Suprapubic skin (tissue), 4 donors: ENCODE measurements around the gene CNNM2. TPM values are rescaled to one million over a fixed set of nuclear protein-coding genes. Genes with fewer than 3 reads are reported as not detected.
"Not testable (repeated sequence)": the region's sequence is repeated elsewhere in the genome, so short reads cannot be mapped to it uniquely, and the experiment has no call there.

ENCODE experiments used
- DNase-seq, 2 donors: peaks; one replicate each; pipeline ENCODE4 v3.0.0-alpha.2; 2019; ENCODE audit warnings: low spot score in 2 of 2
- H3K27ac ChIP-seq: fragments of 200-600 bp; sonication (generic); one replicate; pipeline ENCODE4 v1.5.1; 2019
- H3K27me3 ChIP-seq: fragments of 200-600 bp; sonication (generic); one replicate; pipeline ENCODE4 v1.5.1; 2019
- H3K36me3 ChIP-seq: fragments of 200-600 bp; sonication (generic); one replicate; pipeline ENCODE4 v1.5.1; 2019
- H3K4me1 ChIP-seq: fragments of 200-600 bp; sonication (generic); one replicate; pipeline ENCODE4 v1.5.1; 2019
- H3K4me3 ChIP-seq: fragments of 200-600 bp; sonication (generic); one replicate; pipeline ENCODE4 v1.5.1; 2019; ENCODE audit warnings: mild to moderate bottlenecking
- H3K9me3 ChIP-seq: fragments of 200-600 bp; sonication (generic); one replicate; pipeline ENCODE4 v1.5.1; 2019
- EP300 ChIP-seq: sonication (generic); formaldehyde crosslinking; IDR thresholded peaks from one replicate; pipeline ENCODE4 v1.6.1; 2017; ENCODE audit warnings: antibody characterized with exemption
- POLR2A ChIP-seq, 2 donors: fragments of 450-650 bp; IDR thresholded peaks; one replicate each; pipeline ENCODE4 v1.6.1; 2017; ENCODE audit warnings: antibody characterized with exemption in 2 of 2, mild to moderate bottlenecking in 2 of 2, moderate library complexity in 2 of 2
- POLR2AphosphoS5 ChIP-seq, 3 donors: sonication (generic); formaldehyde crosslinking; IDR thresholded peaks; one replicate each; pipeline ENCODE4 v1.6.1; 2017; ENCODE audit warnings: antibody characterized with exemption in 3 of 3
- WGBS: methylation state at CpG from one replicate; pipeline ENCODE4 v1.1.5; 2018; 5-methylcytosine and 5-hydroxymethylcytosine counted together
- total RNA-seq, 4 donors: library from RNA; depleted of rRNA; stranded (reverse); fragments of >200 nt; gene quantifications; one replicate each; pipeline ENCODE4 v1.1.0, GENCODE V29; 2016
- TF ChIP-seq, protein P1 (sequence below), 2 donors: fragments of 200-600 bp in 1 of 2; fragments of 450-650 bp in 1 of 2; sonication (generic) in 1 of 2; IDR thresholded peaks; one replicate each; pipeline ENCODE4 v1.5.1; 2016 to 2019; ENCODE audit warnings: antibody characterized with exemption in 2 of 2, mild to moderate bottlenecking in 1 of 2, moderate library complexity in 1 of 2

Gene CNNM2
- total RNA-seq, 4 donors from 2014 or later, result 8.7 to 16.9 (median 12.9) TPM

DNA sequence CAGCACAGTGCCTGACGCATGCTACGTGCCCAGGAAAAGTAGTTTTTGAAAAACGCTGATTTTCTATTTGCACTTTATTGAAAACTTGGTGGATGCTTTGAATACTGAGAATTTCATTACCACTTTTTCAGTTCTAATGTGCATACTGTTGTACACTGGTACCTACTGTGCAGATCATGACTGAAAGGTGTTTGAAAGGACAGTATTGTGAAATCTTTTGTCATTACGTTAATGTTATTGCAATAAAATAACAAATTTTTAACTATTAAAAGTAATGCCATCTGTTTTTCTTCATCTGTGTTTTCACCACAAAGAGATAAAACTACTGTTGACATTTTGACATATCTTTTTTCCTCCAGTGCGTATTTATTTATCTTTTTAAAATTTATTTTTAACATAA, 42.1 kb downstream of the CNNM2 start:
- 95% methylated on average over 5 of the region's 5 CpGs for WGBS
- Histone ChIP-seq H3K27me3 (no peaks in the 10 kb centered on the region), H3K4me3 (no peak overlapping the region), H3K4me1 (no peaks in the 10 kb centered on the region), H3K27ac (no peak overlapping the region), H3K9me3 (no peaks in the 10 kb centered on the region), H3K36me3 (no peaks in the 10 kb centered on the region)
- TF ChIP-seq EP300, result no peak
- TF ChIP-seq POLR2AphosphoS5 (IDR thresholded peaks at IDR 0.05), result no peak
- TF ChIP-seq, protein P1, sequence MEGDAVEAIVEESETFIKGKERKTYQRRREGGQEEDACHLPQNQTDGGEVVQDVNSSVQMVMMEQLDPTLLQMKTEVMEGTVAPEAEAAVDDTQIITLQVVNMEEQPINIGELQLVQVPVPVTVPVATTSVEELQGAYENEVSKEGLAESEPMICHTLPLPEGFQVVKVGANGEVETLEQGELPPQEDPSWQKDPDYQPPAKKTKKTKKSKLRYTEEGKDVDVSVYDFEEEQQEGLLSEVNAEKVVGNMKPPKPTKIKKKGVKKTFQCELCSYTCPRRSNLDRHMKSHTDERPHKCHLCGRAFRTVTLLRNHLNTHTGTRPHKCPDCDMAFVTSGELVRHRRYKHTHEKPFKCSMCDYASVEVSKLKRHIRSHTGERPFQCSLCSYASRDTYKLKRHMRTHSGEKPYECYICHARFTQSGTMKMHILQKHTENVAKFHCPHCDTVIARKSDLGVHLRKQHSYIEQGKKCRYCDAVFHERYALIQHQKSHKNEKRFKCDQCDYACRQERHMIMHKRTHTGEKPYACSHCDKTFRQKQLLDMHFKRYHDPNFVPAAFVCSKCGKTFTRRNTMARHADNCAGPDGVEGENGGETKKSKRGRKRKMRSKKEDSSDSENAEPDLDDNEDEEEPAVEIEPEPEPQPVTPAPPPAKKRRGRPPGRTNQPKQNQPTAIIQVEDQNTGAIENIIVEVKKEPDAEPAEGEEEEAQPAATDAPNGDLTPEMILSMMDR (IDR thresholded peaks at IDR 0.05), result no peak
- no peak for TF ChIP-seq POLR2A (IDR thresholded peaks at IDR 0.05)
- DNase-seq, result no peak

DNA sequence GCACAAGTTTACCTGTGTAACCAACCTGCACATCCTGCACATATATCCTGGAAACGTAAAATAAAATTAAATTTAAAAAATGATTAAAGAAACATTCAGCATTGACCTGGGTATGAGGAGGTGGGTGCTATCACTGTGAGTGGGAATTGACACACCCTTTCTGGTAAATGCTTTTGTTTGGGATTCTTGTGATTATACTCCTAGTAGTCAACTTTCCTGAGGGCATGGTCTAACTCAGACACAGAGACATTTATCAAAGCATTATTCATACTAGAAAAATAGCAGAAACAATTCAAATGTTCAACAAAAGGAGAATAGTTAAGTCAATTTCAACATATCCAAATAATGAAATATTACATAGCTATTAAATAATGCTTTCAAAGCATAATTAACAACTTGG, 44.2 kb downstream of the CNNM2 start:
- H3K4me3 ChIP-seq, result no peak overlapping the region
- H3K9me3 ChIP-seq, result no peaks in the 10 kb centered on the region
- no peaks in the 10 kb centered on the region for H3K4me1 ChIP-seq
- no peak for TF ChIP-seq POLR2AphosphoS5 (IDR thresholded peaks at IDR 0.05)
- no peak for TF ChIP-seq POLR2A (IDR thresholded peaks at IDR 0.05)
- TF ChIP-seq, protein P1 (IDR thresholded peaks at IDR 0.05), result no peak
- TF ChIP-seq EP300, result no peak
- H3K36me3 ChIP-seq, result no peaks in the 10 kb centered on the region
- 87% methylated on average over 1 of the region's 1 CpG for WGBS
- no peak overlapping the region for H3K27ac ChIP-seq
- no peak for DNase-seq
- no peaks in the 10 kb centered on the region for H3K27me3 ChIP-seq

DNA sequence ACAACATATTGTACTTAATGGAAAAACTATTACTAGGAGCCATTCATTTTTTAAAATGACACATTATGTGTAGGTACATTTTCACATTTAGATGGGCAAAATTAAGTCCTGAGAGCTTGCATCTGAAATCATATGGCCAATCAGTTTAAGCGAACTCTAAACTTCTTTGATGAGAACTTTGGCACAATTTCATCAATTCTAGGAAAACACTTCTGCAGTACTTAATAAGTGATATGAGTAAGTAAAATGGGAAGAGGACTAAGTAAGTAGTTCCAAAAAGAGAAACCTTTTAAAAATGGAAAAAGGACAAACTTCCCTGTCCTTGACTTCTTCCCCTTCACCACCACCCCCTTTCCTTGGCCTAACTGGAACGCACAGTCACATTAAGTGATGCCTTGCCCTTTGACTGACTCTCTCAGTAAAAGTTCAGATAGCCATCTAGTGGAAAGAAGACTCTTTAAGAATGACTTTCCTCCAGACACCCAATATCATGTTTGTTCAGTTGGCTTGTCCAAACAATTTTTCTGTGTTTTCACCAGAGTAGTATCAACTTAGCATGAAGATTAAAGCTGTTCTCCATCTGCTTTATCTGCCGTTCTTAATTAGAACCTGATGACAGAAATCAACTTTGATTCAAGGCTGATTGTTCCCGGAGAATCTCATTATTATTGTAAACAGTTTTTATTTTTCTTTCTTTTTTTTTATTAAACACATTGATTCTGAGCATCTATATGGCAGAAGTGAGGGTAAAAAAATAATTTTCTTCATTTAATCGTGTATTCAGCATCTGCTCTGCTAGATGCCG, 45.1 kb downstream of the CNNM2 start:
- DNase-seq, result no peak
- Histone ChIP-seq H3K27me3 (no peaks in the 10 kb centered on the region), H3K4me1 (no peaks in the 10 kb centered on the region), H3K36me3 (no peaks in the 10 kb centered on the region), H3K4me3 (no peak overlapping the region), H3K27ac (no peak overlapping the region), H3K9me3 (no peaks in the 10 kb centered on the region)
- 66% methylated on average over 6 of the region's 6 CpGs for WGBS
- TF ChIP-seq POLR2AphosphoS5 (IDR thresholded peaks at IDR 0.05) (no peak), POLR2A (IDR thresholded peaks at IDR 0.05) (no peak), EP300 (no peak)
- TF ChIP-seq, protein P1 (IDR thresholded peaks at IDR 0.05), result no peak

DNA sequence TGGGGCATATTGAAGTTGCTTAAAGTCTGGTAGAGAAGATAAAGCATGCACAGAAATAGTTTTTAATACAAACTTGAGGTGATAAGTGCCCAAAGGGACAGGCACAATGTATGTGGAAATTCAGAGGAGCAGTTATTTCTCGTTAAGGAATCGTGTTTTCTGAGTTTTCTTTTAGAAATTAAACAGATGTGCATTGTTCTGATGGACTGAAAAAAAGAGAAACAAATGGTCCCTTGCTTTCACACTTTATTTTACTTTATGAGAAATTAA, 45.6 kb downstream of the CNNM2 start:
- H3K36me3 ChIP-seq, result no peaks in the 10 kb centered on the region
- TF ChIP-seq EP300 (no peak), POLR2A (IDR thresholded peaks at IDR 0.05) (no peak), POLR2AphosphoS5 (IDR thresholded peaks at IDR 0.05) (no peak)
- TF ChIP-seq, protein P1 (IDR thresholded peaks at IDR 0.05), result no peak

DNA sequence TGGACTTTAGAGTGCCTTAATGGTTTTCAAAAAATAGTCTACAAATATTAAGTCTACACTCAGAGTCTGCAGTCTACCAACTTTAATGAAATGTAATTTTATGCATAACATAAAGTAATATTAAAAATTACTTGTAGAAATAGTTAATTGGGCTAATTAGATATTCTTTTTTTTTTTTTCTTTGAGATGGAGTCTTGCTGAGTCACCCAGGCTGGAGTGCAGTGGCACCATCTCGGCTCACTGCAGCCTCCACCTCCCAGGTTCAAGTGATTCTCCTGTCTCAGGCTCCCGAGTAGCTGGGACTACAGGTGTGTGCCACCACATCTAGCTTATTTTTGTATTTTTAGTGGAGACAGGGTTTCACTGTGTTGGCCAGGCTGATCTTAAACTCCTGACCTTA, 46.0 kb downstream of the CNNM2 start:
- not testable (repeated sequence) for H3K4me3 ChIP-seq, DNase-seq, H3K27ac ChIP-seq, H3K27me3 ChIP-seq, H3K9me3 ChIP-seq, H3K4me1 ChIP-seq, H3K36me3 ChIP-seq
- 94% methylated on average over 2 of the region's 2 CpGs for WGBS

More for the DNA sequence above, 45.6 kb downstream of the CNNM2 start:
- Histone ChIP-seq H3K27me3 (no peaks in the 10 kb centered on the region), H3K4me1 (no peaks in the 10 kb centered on the region), H3K27ac (no peak overlapping the region), H3K4me3 (no peak overlapping the region), H3K9me3 (no peaks in the 10 kb centered on the region)
- 65% methylated on average over 2 of the region's 2 CpGs for WGBS
- DNase-seq, result no peak

DNA sequence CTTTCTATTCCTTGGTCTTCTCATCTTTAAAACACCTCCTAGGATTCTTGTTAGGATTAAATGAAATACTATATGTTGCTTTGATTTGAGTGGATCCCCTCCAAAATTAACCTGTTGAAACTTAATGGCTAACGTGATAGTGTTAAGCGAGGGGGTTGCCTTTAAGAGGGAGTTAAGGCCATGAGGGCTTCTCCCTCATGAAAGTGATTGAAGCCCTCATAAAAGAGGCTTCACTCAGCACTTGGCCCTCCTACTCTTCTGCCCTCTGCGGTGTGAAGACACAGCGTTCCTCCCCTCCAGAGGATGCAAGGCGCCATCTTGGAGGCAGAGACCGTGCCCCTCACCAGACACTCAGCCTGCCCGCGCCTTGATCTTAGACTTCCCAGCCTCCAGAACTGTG, 46.6 kb downstream of the CNNM2 start:
- TF ChIP-seq EP300, result no peak
- TF ChIP-seq POLR2AphosphoS5 (IDR thresholded peaks at IDR 0.05), result no peak
- TF ChIP-seq POLR2A (IDR thresholded peaks at IDR 0.05), result no peak
- TF ChIP-seq, protein P1 (IDR thresholded peaks at IDR 0.05), result no peak
- 94% methylated on average over 8 of the region's 8 CpGs for WGBS

More for the DNA sequence above, 46.6 kb downstream of the CNNM2 start:
- Histone ChIP-seq H3K27ac (no peak overlapping the region), H3K36me3 (no peaks in the 10 kb centered on the region), H3K27me3 (no peaks in the 10 kb centered on the region), H3K9me3 (no peaks in the 10 kb centered on the region), H3K4me3 (no peak overlapping the region), H3K4me1 (no peaks in the 10 kb centered on the region)
- no peak for DNase-seq
